HCT116 (cell line): ENCODE results near the gene WNT3A.

ENCODE experiments used
- EZH2 ChIP-seq: fragments of 200-600 bp; sonication (generic); IDR thresholded peaks from 2 replicates; pipeline ENCODE4 v1.6.1; 2017; ENCODE audit warnings: antibody characterized with exemption, mixed run types
- JUND ChIP-seq: IDR thresholded peaks from 2 replicates; pipeline ENCODE4 v1.6.1; 2012
- POLR2A ChIP-seq: IDR thresholded peaks from 2 replicates; pipeline ENCODE4 v1.7.0; 2011; ENCODE audit warnings: borderline replicate concordance; ENCODE audit not compliant: insufficient read depth, insufficient read length; ENCODE audit errors: extremely low read depth
- POLR2AphosphoS5 ChIP-seq: IDR thresholded peaks from 2 replicates; pipeline ENCODE4 v1.6.1; 2011; ENCODE audit warnings: mild to moderate bottlenecking, low read depth, low read length, moderate library complexity
- SRF ChIP-seq: IDR thresholded peaks from 2 replicates; pipeline ENCODE4 v1.6.1; 2012; ENCODE audit warnings: low read depth
- TCF7L2 ChIP-seq: IDR thresholded peaks from 2 replicates; pipeline ENCODE4 v1.7.0; 2011; ENCODE audit warnings: borderline replicate concordance, inconsistent platforms; ENCODE audit not compliant: insufficient read depth, insufficient read length; ENCODE audit errors: extremely low read depth
- ZNF274 ChIP-seq: fragments of 200-500 bp; sonication (Bioruptor generic); IDR thresholded peaks from 2 replicates; pipeline ENCODE4 v1.6.1; 2014; ENCODE audit warnings: mild to moderate bottlenecking, low read depth, low read length, inconsistent platforms
- TF ChIP-seq, protein P1 (sequence below), 3 experiments: fragments of 200-600 bp in 1 of 3; sonication (generic) in 1 of 3; IDR thresholded peaks in 2 of 3; conservative IDR thresholded peaks in 1 of 3; 2 replicates each; pipeline ENCODE4 v1.5.1; 2012 to 2017; ENCODE audit warnings: low read depth in 2 of 3, low read length in 2 of 3, antibody characterized with exemption in 1 of 3, borderline replicate concordance in 1 of 3, control low read depth in 1 of 3, mild to moderate bottlenecking in 1 of 3, mixed read lengths in 1 of 3, mixed run types in 1 of 3, moderate library complexity in 1 of 3; ENCODE audit not compliant: insufficient read depth in 1 of 3
- TF ChIP-seq, protein P2 (sequence below): IDR thresholded peaks from 2 replicates; pipeline ENCODE4 v1.6.1; 2012; ENCODE audit warnings: low read depth
- TF ChIP-seq, protein P3 (sequence below): IDR thresholded peaks from 2 replicates; pipeline ENCODE4 v1.6.1; 2012

DNA sequence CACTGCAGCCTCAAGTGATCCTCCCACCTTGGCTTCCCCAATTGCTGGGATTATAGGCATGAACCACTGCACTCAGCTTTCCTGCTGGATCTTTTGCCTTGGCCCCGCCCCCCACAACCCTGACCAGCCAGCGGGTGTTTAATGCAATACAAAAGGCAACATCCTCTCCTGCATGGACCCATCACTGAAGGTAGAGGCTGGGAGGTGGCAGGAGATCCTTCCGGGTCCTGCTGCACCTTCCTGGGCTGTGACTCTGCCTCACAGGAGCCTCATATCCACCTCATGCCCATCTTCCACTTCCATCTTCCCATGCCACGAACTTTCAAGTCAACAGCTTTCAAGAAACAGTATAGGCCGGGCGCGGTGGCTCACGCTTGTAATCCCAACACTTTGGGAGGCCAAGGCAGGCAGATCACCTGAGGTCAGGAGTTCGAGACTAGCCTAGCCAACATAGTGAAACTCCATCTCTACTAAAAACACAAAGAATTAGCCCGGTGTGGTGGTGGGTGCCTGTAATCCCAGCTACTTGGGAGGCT lies 47.4 kb upstream of the WNT3A start:
- TF ChIP-seq POLR2AphosphoS5 (no peak), SRF (no peak), JUND (no peak), POLR2A (no peak), ZNF274 (no peak), TCF7L2 (no peak), EZH2 (no peak)
- TF ChIP-seq, protein P1, sequence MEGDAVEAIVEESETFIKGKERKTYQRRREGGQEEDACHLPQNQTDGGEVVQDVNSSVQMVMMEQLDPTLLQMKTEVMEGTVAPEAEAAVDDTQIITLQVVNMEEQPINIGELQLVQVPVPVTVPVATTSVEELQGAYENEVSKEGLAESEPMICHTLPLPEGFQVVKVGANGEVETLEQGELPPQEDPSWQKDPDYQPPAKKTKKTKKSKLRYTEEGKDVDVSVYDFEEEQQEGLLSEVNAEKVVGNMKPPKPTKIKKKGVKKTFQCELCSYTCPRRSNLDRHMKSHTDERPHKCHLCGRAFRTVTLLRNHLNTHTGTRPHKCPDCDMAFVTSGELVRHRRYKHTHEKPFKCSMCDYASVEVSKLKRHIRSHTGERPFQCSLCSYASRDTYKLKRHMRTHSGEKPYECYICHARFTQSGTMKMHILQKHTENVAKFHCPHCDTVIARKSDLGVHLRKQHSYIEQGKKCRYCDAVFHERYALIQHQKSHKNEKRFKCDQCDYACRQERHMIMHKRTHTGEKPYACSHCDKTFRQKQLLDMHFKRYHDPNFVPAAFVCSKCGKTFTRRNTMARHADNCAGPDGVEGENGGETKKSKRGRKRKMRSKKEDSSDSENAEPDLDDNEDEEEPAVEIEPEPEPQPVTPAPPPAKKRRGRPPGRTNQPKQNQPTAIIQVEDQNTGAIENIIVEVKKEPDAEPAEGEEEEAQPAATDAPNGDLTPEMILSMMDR (IDR thresholded peaks at IDR 0.05 in 2 of 3, conservative IDR thresholded peaks at IDR 0.05 in 1 of 3; ENCODE audit: borderline replicate concordance in 1 of 3, insufficient read depth in 1 of 3, low read depth in 2 of 3, low read length in 2 of 3), result no peak
- TF ChIP-seq, protein P2, sequence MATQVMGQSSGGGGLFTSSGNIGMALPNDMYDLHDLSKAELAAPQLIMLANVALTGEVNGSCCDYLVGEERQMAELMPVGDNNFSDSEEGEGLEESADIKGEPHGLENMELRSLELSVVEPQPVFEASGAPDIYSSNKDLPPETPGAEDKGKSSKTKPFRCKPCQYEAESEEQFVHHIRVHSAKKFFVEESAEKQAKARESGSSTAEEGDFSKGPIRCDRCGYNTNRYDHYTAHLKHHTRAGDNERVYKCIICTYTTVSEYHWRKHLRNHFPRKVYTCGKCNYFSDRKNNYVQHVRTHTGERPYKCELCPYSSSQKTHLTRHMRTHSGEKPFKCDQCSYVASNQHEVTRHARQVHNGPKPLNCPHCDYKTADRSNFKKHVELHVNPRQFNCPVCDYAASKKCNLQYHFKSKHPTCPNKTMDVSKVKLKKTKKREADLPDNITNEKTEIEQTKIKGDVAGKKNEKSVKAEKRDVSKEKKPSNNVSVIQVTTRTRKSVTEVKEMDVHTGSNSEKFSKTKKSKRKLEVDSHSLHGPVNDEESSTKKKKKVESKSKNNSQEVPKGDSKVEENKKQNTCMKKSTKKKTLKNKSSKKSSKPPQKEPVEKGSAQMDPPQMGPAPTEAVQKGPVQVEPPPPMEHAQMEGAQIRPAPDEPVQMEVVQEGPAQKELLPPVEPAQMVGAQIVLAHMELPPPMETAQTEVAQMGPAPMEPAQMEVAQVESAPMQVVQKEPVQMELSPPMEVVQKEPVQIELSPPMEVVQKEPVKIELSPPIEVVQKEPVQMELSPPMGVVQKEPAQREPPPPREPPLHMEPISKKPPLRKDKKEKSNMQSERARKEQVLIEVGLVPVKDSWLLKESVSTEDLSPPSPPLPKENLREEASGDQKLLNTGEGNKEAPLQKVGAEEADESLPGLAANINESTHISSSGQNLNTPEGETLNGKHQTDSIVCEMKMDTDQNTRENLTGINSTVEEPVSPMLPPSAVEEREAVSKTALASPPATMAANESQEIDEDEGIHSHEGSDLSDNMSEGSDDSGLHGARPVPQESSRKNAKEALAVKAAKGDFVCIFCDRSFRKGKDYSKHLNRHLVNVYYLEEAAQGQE, result no peak
- TF ChIP-seq, protein P3, sequence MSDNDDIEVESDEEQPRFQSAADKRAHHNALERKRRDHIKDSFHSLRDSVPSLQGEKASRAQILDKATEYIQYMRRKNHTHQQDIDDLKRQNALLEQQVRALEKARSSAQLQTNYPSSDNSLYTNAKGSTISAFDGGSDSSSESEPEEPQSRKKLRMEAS, result no peak
